HG02571 (cell line): ENCODE measurements around the gene ELP5.

Source experiments
- ATAC-seq: cut with Tn5 transposase; IDR thresholded peaks from one replicate; pipeline ENCODE4 v1.9.1; 2021; ENCODE audit warnings: mild to moderate bottlenecking, moderate library complexity; ENCODE audit not compliant: unreplicated experiment

The ELP5 gene

DNA sequence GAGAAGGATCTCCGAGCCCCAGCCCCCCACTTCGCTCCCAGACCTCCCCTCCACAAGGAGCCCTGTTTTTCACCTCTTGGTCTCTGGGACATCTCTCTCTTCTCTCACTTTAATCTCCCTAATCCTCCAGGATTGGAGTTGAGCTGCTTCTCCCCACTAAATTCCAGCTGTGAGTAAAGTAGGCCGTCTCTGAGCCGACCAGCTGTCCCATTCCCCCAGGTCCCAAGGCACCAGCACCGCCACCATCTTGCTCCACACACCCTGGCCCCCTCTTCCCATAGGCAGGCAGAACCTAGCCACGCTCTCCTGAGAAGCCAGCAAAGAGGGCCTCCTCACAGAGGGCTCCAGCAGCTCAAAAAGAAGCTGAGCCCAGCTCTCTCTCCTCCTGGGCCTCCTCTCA is 33.3 kb upstream of the ELP5 start:
- no peak for ATAC-seq

DNA sequence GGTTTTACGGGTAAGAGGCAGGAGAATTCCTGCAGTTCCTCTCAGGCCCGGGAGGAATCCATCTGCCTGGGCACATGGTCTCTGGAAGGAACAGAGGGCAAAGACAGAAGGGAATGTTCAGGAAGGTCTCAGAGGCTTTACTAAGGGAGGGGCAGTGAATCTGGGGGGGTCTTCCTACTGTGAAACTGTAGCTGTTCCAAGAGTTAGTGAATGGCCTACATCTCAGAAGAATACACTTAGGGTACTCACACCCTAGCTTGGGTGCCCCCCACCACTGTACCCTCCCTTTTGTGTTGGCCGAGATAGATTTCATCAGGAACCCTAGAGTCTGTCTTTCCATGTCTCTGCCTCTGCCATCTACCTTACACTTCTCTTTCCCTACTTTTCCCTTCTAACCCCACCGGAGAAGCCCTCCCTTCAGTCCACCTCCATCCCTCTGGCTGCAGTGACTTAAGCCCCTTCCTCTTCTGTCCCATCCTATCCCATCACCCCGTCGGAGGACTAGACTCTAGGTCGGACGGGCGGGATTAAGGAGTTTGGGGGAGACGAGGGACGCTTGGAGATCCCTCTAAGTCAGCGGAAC is 32.7 kb upstream of the ELP5 start:
- no peak for ATAC-seq

DNA sequence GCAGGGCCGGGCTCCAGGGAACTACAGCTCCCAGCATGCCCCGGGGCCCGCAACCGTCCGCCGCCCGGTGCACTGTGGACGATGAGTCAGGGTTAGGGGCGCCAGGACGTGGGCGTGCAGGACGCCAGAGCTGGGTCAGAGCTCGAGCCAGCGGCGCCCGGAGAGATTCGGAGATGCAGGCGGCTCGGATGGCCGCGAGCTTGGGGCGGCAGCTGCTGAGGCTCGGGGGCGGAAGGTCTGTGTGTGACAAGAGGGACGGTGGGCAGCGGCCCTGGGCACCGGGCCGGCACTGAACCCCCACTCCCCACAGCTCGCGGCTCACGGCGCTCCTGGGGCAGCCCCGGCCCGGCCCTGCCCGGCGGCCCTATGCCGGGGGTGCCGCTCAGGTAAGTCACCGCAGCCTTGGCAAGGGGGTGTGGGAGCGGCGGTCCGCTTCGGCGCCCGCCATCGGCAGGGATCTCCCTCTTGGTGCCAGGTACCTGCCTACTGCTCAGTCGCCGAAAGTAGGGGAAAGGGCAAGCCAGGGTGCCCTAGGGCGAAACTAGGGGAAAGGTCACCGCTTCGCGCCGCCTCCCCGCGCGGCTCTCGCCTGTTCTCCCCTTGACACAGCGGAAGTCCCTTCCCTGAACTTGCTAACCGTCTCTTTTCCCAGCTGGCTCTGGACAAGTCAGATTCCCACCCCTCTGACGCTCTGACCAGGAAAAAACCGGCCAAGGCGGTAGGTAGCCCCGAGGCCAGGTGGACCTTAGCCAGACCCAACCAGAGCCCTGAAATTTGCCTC is 32.0 kb upstream of the ELP5 start, which contains the start of the genes ACADVL and DLG4:
ACADVL (plus strand) TSS at position 127 of the 781 bp plus-strand sequence; CDS start at position 174, 47 bp downstream.
DLG4 (minus strand) TSS at position 25 of the 781 bp plus-strand sequence.
- peak; percentile 53 for ATAC-seq

- no peak for ATAC-seq
Measured at GRCh38 chr17:7220593-7221277, 31.3 kb upstream of the ELP5 start.

GRCh38 chr17:7221278-7222092 is 30.5 kb upstream of the ELP5 start:
- no peak for ATAC-seq

GRCh38 chr17:7222093-7222971 is 29.7 kb upstream of the ELP5 start:
- no peak for ATAC-seq

- no peak for ATAC-seq
Measured at GRCh38 chr17:7222972-7223292, 29.1 kb upstream of the ELP5 start.

DNA sequence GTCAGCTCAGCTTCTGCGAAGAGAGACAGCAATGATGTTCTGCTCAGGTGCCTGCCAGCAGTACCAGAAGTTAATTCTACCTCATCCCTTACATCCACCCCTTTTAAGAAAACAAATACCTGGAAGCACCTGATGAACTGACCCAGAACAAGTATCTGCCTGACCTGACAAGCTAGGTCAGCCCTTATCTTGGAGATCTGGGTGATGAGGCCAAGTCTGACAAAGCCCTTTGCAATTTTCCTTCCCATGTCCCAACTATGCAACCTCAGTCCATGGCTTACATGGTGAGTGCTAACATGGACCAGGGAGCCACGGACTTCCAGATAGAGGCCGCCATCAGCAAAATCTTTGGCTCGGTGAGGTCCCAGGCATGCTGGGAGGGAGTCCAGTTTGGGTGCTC is 28.6 kb upstream of the ELP5 start:
- no peak for ATAC-seq

DNA sequence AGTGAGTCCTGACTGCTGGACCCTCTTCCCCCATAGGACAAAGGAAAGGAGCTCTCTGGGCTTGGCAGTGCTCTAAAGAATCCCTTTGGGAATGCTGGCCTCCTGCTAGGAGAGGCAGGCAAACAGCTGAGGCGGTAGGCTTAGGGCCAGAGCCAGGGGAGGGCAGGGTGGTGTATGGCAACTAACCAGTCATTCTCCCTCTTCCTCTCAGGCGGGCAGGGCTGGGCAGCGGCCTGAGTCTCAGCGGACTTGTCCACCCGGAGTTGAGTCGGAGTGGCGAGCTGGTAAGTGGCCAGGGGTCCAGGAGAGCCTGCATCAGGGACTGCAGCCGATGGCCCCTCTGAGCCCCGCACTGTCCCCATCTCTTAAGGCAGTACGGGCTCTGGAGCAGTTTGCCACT is 27.9 kb upstream of the ELP5 start:
- no peak for ATAC-seq

- no peak for ATAC-seq
Measured at GRCh38 chr17:7224661-7225111, 27.3 kb upstream of the ELP5 start.

GRCh38 chr17:7225711-7226331 is 26.2 kb upstream of the ELP5 start:
- no peak for ATAC-seq

DNA sequence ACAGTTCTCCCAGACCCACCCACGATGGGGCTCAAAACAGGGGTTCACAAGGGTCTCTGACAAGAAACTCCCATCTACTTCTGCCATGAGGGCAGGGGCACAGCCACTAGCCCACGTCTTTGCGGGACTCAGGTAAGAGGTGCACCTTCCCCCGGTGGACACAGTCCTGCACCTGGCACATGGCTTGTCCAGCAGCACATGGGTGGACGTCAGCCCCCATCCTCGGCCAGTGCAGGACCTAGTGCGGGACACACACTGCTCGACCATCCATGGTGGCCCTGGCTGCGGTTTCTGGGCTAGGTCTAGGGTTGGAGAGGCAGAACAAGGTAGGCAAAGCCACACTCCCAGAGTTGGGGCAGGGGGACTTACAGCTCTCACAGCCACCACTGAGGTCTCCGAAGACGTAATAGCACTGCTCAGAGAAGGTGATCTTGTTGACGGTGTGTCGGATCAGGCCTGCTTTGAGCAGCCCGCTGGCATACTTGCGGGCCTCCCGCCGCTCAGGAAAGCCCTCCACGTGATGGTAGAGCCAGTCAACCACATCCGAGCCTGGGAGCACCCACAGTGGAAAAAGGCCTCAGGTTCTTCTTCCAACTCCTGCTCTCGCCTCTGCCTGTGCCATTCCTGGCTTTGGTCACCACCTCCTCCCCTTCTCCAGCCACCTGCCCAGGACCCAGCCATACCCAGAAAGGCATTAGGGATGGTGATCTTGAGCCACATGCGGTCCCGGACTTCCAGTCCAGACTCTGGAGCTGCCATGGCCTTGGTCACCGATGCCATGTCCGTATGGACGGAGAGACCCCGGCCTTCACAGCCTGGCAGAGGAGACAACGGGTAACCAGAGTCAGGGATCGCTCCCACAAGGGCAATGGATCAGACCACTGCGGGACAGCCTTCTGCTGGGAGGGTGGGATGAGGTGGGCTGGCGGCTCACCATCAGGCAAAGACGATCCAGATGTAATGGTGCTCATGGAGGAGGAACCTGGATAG is 25.0 kb upstream of the ELP5 start:
- ATAC-seq: no peak

DNA sequence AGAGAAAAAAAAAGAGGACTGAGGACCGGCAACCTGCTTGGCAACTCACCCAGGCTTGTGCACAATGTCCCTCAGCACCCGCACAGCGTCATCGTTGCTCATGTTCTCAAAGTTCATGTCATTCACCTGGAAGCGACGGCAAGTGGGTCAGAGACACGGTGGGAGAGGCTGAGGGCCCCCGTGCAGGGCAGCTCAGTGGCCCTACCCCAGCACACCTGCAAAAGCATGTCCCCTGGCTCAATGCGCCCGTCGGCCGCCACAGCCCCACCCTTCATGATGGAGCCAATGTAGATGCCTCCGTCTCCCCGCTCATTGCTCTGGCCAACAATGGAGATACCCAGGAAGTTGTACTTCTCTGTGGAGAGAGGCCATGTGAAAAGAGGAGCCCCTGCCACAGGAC is 23.1 kb upstream of the ELP5 start:
- ATAC-seq: no peak

DNA sequence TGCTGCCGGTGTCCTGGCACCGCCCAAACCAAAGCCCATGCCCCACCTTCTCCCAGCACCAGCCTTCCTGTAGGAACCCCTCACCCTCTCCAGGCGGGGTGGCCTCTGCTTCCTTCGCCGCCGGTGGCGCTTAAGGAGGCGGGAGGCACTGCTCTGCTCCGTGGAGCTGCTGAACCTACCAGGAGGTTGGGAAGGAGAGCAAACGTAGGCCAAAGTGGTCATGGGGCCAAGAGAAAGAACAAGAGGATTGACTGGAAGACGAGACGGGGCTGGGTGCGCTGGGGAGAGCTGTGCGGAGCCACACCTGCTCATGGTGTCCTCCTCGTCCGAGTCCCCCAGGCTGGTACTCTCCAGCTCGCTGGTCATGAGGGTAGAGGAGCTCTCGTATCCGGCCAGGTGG is 22.5 kb upstream of the ELP5 start:
- no peak for ATAC-seq

- no peak for ATAC-seq
Measured at GRCh38 chr17:7232114-7232513, 19.9 kb upstream of the ELP5 start.

- ATAC-seq: no peak
Measured at GRCh38 chr17:7233701-7234082, 18.3 kb upstream of the ELP5 start.

DNA sequence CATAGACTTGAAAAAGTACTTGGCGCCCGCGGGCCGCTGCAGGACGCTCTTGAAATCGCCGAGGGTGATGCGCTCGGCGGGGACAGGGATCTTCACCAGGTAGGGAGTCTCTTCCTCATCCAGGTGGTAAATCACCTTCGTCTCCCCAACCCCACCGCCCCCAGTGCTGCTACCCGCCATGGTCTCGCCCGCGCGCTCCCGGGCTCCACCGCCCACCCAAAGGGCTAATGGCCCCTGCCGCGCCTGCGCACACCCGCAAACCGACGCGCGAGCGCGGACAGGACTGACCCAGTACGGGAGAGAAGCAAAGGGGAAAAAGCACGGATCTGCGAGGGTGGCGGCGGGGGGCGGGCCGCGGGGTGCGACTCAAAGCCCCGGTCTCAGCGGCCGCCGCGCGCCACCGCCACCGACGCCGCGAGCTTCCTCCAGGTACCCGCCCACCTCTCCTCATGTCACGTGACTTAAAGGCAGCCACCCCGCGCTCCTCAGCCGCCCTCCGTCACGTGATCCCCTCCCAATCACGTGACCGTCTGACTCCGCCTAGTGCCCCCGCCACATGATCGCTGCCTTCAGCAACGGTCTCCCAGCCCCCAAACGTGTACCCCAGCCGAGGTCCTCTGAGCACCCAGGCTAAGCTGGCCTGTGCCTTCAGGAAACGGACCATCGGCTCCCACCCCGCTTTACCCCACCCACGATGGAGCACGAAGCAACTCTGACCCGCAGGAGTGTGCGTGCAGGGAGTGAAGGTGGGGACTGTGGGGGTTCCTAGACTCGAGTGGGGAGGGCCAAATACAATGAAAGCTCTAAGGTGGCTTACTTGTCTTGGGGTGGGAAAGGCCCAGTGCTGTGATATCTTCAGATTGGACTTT is 17.7 kb upstream of the ELP5 start, which contains the start of gene DVL2:
DVL2 (minus strand) TSS at position 435 of the 869 bp plus-strand sequence; CDS start at position 180, 255 bp downstream.
- ATAC-seq: peak; percentile 46
